Activated naive CD4-positive, alpha-beta T cell treated with anti-CD3 and anti-CD28 coated beads, Interleukin-2, amount 50 U/mL, for 16 hours (primary cell): ENCODE results near the gene AGT.
"Not testable (repeated sequence)": the region's sequence is repeated elsewhere in the genome, so short reads cannot be mapped to it uniquely, and the experiment has no call there.

Experiments used
- DNase-seq: peaks from one replicate; pipeline ENCODE4 v3.0.0-alpha.2; 2020

Gene AGT

DNA sequence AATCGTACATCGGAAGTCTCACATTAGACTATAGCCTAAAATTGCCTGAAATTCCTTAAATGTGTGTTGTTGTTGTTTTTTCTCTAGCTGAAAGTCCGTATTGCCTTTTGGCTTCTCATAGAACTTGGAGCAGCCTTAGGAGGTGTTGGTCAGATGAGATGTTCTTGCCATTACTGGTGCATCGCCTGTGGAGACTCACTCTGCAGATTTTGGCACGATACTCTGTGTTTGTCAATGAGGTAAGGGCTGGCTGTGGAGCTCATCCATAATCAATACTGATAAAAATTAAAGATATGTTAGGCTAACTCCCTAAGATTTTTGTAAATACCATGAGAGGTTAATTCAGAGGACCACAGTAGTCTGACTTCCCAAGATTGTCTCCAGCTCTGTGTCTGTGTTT is 28.9 kb downstream of the AGT start:
- no peak for DNase-seq

DNA sequence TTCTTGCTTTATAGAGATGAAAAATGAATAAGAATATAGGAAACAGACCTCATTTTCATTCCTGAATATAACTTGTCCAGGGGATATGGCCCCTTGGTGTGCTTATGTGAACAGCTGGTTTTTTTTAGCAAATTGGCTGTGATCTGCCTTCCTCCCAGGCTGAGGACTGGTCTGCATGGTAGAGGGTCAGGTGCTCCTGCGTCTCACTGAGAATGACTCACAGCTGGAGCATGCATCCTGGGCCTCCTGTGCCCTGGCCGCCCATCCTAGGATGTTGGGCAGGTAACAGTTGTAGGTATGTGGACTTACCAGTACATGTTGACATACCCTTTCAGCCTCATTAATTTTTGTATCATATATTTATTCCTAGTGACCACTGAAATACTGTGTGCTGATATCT is 29.8 kb downstream of the AGT start:
- DNase-seq, result no peak

DNA sequence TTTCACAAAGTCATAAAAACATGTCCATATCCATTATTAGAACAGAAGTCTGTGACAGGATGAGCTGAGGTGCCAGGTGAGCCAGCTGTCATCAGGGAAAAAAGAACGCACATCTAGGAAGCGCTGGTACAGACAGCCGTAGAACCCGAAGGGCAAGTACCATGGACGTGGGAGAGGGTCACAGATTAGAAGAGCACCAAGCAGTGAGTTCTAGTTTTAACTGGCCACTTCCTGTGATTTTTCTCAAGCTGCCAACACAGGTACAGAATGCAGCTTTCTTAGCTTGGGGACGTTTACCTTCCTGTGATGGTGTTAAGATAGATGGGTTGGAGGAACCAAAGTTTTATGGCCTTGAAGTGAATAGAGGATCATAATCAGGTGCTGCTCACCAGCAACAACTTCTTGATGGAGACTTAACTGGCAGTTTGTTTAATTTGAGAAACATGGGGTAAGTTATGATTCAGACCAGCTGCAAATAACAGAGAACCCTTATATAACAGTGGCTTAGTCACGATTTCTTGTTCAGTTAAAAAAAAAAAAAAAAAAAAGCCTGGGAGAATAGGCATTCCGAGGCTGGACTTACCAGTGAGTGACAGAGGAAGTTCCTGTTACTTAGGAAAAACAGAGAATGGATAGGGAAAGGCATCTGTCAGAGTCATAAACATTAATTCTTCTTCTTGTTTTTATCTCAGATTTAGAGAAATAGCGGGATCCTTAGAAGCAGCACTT is 30.9 kb downstream of the AGT start:
- DNase-seq, result no peak

DNA sequence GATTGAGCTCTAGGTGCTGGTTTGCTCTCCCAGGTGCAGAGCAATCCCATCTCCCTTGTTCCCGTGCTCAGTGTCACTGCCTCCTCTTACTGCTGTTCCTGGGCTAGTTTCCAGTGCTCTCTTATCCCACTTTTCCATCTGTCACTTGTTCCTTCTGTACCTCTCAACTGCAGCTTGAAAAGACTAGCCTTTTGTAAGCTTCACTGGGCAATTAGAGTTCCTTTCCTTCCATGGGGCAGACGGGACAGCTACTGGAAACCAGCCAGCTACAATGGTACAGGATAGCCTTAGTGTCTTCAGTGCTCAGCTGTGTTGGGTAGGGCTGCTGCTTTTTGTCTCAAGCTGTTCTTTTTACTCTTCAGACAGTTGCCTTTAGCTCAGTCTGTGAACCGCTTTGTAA is 31.6 kb downstream of the AGT start:
- no peak for DNase-seq

DNA sequence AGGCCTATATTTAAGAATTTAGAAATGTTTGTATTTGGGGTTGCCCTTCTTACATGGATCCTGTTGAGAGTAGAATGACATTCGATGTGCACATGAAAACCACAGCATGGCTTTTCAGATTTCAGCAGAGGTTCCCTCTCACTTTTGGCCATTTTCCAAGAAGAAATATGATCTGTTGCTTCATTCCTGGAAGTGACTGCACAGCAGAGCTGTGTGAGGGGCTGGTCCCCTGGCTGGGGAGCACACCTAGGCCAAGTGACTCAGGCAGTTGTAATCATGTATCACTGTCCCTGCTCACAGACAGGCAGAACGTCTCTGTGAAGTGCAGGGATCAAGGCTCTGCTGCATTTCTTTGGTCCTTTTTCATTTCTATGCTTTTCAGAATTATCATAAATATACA is 32.3 kb downstream of the AGT start:
- no peak for DNase-seq

DNA sequence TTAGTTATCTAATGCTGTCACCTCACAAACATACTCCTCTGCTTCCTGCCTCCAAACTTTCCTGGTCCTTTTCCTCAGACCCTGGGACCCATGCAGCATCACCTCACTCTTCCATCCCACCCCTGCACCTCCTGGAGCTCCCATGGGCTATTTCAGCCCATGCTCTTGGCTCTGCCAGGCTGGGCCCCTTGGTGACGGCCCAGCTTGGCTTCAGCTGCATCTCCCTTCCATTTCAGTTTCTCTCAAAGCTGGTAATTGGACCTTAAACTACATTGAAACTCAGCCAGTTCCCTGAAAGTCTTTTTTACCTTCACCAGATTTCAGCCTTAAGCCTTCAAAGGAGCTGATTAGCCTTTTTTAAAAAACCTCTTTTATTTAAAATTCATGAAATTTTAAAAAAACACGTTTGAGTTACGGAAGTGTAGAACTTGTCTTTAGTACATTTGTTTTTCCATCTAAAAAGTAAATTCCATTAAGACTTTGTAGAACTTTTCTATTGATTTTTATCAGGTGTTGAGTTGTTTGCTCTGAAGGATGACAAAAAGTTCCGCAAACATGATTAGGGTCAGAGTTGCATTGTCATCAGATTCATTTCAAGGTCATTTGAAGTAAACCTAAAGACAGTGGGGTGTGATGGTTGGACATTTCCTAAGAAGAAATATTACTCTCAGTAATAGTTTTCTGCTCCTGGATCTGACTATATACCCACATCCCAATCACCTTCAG is 33.5 kb downstream of the AGT start:
- DNase-seq, result no peak

DNA sequence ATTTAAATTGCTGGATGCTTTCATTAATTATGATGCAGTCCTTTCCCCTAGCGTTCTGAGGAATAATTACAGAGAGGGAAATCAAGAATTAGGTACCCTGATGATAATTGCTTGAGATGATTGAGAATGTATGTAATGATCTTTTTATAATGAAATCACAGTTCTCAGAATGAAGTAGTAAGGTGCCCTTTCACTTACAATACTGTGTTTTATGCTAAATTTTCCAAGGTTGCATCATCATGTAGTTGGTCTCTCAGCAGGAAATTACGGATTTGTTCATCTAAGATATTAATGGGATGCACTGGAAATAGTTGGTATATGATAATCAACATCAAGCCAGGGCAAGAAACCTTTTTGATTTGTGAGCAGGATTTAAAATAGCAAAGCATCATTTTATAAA is 34.1 kb downstream of the AGT start:
- DNase-seq, result no peak

DNA sequence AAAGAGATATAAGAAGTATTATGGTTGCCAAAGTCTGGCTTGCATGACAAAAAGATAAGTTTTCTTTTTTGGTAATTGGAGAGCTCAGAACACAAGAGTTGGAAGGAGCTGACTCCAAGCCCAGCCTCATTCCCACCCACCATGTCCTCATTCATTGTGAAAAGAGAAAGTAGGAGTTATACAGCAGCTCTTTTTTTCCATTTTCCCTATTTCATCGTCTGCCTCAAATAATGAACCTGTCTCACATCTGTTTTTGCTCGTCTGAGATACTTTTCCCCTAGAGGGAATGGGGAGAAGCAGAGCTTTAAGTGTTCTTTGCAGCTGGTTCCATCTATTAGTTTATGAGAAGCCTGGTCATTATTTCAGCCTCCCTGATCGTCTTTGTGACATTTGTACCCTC is 34.7 kb downstream of the AGT start:
- no peak for DNase-seq

DNA sequence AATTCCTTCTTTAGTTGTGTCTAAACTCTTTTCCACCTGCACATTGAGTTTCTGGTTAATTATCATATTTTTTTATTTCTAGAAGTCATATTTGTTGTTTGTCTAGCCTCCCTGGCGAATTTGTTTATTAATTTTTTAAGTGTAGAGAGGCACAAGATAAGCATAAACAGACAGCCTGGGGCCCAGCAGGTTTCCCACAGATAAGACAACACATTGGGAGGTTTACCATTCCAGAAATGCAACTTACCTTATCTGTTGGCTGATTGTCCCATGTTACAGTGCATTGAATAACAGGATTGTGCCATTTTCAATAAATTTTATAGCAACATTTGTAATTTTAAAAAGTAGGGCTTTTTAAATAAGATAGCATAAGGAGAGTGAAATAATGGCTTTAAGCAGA is 36.7 kb downstream of the AGT start:
- no peak for DNase-seq

DNA sequence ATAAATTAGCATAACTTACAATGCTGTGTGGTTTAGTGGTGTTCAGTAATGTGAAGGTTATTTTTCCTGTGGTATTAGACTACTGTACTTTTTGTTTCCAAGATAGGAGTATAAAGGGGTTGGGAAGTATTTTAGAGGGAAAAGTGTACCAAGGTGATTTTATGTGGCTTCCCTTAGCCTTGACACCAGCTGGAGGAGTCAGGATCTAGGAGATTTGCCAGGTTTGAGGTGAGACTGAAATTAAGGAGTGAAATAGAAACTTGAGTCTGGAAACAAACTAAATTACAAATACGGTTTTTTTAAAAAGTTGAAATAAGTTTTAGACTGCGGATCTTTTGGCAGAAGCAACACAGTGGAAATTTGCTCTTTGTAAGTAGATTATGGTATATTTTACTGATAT is 39.3 kb downstream of the AGT start:
- DNase-seq, result no peak

DNA sequence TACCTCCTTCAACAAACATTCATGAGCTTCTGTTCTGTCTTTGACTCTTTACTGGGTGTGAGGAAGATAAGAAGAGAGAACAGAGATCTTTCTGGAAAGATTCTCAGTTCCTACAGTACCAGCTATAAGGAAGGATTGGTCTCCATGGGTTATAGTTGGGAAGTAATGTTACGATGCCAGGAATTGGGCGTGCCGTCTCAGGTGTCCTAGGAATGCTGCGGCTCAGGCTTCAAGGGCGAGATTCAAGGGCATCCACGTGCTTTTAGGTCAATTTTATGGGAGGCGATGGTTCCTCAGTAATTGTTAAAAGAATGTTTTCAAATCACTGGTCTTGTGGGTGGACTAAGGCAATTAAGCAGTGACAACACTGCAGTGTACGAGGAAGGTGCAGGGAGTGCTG is 44.4 kb downstream of the AGT start:
- DNase-seq, result no peak

DNA sequence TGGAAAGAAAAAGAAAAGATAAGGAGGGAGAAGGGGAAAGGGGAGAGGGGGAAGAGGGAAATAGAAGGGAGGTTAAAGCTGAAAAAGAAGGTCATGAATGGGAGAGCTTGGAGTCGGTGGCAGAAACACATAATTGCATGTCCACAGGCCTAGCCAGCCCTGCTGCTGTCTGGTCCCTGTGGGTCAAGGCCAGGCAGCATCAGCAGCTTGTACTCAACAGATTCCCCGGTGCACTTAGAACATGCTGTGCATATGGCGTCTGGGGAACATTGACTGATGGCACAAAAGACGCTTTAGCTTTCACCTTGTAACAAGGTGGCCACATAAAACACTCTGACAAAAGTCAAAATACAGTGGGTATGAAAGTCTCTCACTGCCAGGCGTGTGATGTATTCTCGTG is 45.7 kb downstream of the AGT start:
- no peak for DNase-seq

DNA sequence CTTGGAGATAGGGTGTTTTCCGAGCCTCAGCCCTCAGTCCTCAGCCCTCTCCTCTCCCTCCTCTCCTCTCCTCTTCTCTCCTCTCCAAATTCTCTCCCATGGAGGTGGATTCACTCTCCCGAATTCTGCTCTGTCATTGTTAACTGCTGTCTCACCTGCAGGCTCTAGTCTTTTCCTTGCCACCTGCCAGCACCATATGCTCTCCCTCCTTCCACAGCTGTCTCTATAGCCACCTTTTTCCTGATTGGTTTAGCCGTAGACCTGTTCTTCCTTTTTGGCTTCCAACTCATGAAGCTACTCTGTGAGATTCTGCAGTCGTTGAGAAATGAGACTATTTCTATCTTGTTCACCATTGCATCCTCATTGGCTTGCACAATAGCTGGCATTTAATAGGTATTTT is 51.9 kb downstream of the AGT start:
- DNase-seq, result no peak

DNA sequence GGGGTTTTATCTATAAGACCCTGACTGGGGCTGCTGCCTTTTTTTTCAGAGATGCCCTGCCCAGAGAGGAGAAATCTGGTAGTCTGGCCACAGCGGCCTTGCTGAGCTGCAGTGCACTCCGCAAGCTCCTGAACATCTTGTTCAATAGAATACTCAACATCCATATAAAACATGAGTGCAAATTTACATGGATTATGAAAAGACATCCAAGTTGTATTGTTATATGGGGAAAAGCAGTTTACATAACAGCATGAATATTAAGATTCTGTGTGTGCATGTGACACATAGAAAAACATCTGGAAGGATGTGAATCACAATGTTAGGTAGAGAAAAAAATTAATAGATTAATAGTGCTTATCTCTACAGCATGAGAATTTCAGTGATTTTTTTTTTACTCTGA is 55.2 kb downstream of the AGT start:
- no peak for DNase-seq

DNA sequence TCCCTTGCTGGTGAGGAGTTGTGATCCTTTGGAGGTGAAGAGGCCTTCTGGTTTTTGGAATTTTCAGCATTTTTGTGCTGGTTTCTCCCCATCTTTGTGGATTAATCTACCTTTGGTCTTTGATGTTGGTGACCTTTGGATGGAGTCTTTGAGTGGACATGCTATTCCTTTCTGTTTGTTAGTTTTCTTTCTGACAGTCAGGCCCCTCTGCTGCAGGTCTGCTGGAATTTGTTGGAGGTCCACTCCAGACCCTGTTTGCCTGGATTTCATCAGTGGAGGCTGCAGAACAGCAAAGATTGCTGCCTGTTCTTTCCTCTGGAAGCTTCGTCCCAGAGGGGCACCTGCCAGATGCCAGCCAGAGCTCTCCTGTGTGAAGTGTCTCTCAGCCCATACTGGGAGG is 55.8 kb downstream of the AGT start:
- DNase-seq, result not testable (repeated sequence)

DNA sequence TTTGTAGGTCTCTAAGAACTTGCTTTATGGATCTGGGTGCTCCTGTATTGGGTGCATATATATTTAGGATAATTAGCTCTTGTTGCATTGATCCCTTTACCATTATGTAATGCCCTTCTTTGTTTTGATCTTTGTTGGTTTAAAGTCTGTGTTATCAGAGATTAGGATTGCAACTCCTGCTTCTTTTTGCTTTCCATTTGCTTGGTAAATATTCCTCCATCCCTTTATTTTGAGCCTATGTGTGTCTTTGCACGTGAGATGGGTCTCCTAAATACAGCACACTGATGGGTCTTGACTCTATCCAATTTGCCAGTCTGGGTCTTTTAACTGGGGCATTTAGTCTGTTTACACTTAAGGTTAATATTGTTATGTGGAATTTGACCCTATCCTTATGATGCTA is 57.2 kb downstream of the AGT start:
- DNase-seq, result not testable (repeated sequence)
